ENCODE data around the gene OR5I1. TPM values are rescaled to one million over a fixed set of nuclear protein-coding genes. Genes with fewer than 3 reads are reported as not detected.
A peak's percentile ranks its signal among the peaks of the same experiment; 100 is the strongest.

OR5I1 gene
- not detected for polyA plus RNA-seq
- long read RNA-seq, donor 1: 0 reads
- long read RNA-seq, donor 2: 0 reads
- long read RNA-seq, donor 3: 0 reads
- long read RNA-seq, donor 4: 0 reads
- long read RNA-seq, donor 5: 0 reads
- long read RNA-seq, donor 6: 0 reads
- long read RNA-seq, donor 7: 0 reads
- long read RNA-seq, donor 8: 0 reads
- long read RNA-seq, donor 9: 0 reads
- long read RNA-seq, donor 10: 0 reads
- long read RNA-seq, donor 11: 0 reads

- WGBS (ENCODE audit: insufficient coverage, low lambda C conversion rate): 100% methylated on average over 1 of the region's 2 CpGs
- no peaks in the 10 kb centered on the region for H3K9me3 ChIP-seq (ENCODE audit: control insufficient read depth, low read depth, low read length)
- no peaks in the 10 kb centered on the region for H3K27me3 ChIP-seq (ENCODE audit: control insufficient read depth, insufficient read depth, low read length)
- no peak within 1 kb of the TSS for H3K27ac ChIP-seq (ENCODE audit: low read length)
- DNase-seq: no peak
- H3K4me1 ChIP-seq (ENCODE audit: control insufficient read depth, insufficient read depth, low read length): no peaks in the 10 kb centered on the region
- H3K4me3 ChIP-seq (ENCODE audit: low read length): no peak within 1 kb of the TSS
- no peaks in the 10 kb centered on the region for H3K36me3 ChIP-seq (ENCODE audit: control insufficient read depth, insufficient read depth, low read length)
Observed at GRCh38 chr11:55936300-55936699, at the start of gene OR5I1. OR5I1 (minus strand) TSS chr11:55936400; CDS start chr11:55936400, 0 bp downstream.

GRCh38 chr11:55970935-55971334 is 34.7 kb upstream of the OR5I1 start:
- DNase-seq: no peak
- H3K27ac ChIP-seq (ENCODE audit: low read length): no peak overlapping the region
- WGBS (ENCODE audit: insufficient coverage, low lambda C conversion rate): no CpG with 5 or more reads among the region's 3 CpGs
- H3K9me3 ChIP-seq (ENCODE audit: control insufficient read depth, low read depth, low read length): no peaks in the 10 kb centered on the region
- no peaks in the 10 kb centered on the region for H3K27me3 ChIP-seq (ENCODE audit: control insufficient read depth, insufficient read depth, low read length)
- H3K4me1 ChIP-seq (ENCODE audit: control insufficient read depth, insufficient read depth, low read length): no peaks in the 10 kb centered on the region
- no peaks in the 10 kb centered on the region for H3K36me3 ChIP-seq (ENCODE audit: control insufficient read depth, insufficient read depth, low read length)
- H3K4me3 ChIP-seq (ENCODE audit: low read length): no peak overlapping the region

GRCh38 chr11:55969845-55970244 is 33.6 kb upstream of the OR5I1 start, which contains the start of gene OR10AG1:
OR10AG1 (minus strand) TSS chr11:55969945; CDS start chr11:55969907, 38 bp downstream.
- H3K4me3 ChIP-seq (ENCODE audit: low read length): no peak within 1 kb of the TSS
- DNase-seq: no peak
- whole genome bisulfite sequencing (ENCODE audit: insufficient coverage, low lambda C conversion rate): 92% methylated on average over 2 of the region's 2 CpGs
- H3K9me3 ChIP-seq (ENCODE audit: control insufficient read depth, low read depth, low read length): no peaks in the 10 kb centered on the region
- no peaks in the 10 kb centered on the region for H3K4me1 ChIP-seq (ENCODE audit: control insufficient read depth, insufficient read depth, low read length)
- no peaks in the 10 kb centered on the region for H3K36me3 ChIP-seq (ENCODE audit: control insufficient read depth, insufficient read depth, low read length)
- no peak within 1 kb of the TSS for H3K27ac ChIP-seq (ENCODE audit: low read length)
- H3K27me3 ChIP-seq (ENCODE audit: control insufficient read depth, insufficient read depth, low read length): no peaks in the 10 kb centered on the region

- Histone ChIP-seq H3K27me3 (ENCODE audit: control insufficient read depth, insufficient read depth, low read length) (no peaks in the 10 kb centered on the region), H3K9me3 (ENCODE audit: control insufficient read depth, low read depth, low read length) (no peaks in the 10 kb centered on the region), H3K4me3 (ENCODE audit: low read length) (no peak overlapping the region), H3K36me3 (ENCODE audit: control insufficient read depth, insufficient read depth, low read length) (no peaks in the 10 kb centered on the region), H3K27ac (ENCODE audit: low read length) (no peak overlapping the region), H3K4me1 (ENCODE audit: control insufficient read depth, insufficient read depth, low read length) (no peaks in the 10 kb centered on the region)
- 100% methylated on average over 1 of the region's 5 CpGs for WGBS (ENCODE audit: insufficient coverage, low lambda C conversion rate)
- no peak for DNase-seq
Observed at GRCh38 chr11:55967914-55968313, 31.7 kb upstream of the OR5I1 start.

GRCh38 chr11:55966391-55966790 is 30.2 kb upstream of the OR5I1 start:
- no peak for DNase-seq
- no peak overlapping the region for H3K27ac ChIP-seq (ENCODE audit: low read length)
- no peaks in the 10 kb centered on the region for H3K9me3 ChIP-seq (ENCODE audit: control insufficient read depth, low read depth, low read length)
- WGBS (ENCODE audit: insufficient coverage, low lambda C conversion rate): 75% methylated on average over 2 of the region's 2 CpGs
- H3K4me1 ChIP-seq (ENCODE audit: control insufficient read depth, insufficient read depth, low read length): no peaks in the 10 kb centered on the region
- H3K27me3 ChIP-seq (ENCODE audit: control insufficient read depth, insufficient read depth, low read length): no peaks in the 10 kb centered on the region
- H3K4me3 ChIP-seq (ENCODE audit: low read length): no peak overlapping the region
- no peaks in the 10 kb centered on the region for H3K36me3 ChIP-seq (ENCODE audit: control insufficient read depth, insufficient read depth, low read length)

GRCh38 chr11:55956521-55956920 is 20.3 kb upstream of the OR5I1 start:
- H3K27me3 ChIP-seq (ENCODE audit: control insufficient read depth, insufficient read depth, low read length): no peaks in the 10 kb centered on the region
- no peaks in the 10 kb centered on the region for H3K9me3 ChIP-seq (ENCODE audit: control insufficient read depth, low read depth, low read length)
- no peak overlapping the region for H3K4me3 ChIP-seq (ENCODE audit: low read length)
- H3K4me1 ChIP-seq (ENCODE audit: control insufficient read depth, insufficient read depth, low read length): no peaks in the 10 kb centered on the region
- H3K36me3 ChIP-seq (ENCODE audit: control insufficient read depth, insufficient read depth, low read length): no peaks in the 10 kb centered on the region
- H3K27ac ChIP-seq (ENCODE audit: low read length): no peak overlapping the region
- DNase-seq: peak in 1 of 2 donors; percentile 22
- no CpG with 5 or more reads among the region's 4 CpGs for WGBS (ENCODE audit: insufficient coverage, low lambda C conversion rate)

- H3K9me3 ChIP-seq (ENCODE audit: control insufficient read depth, low read depth, low read length): peaks cover 5% of the 10 kb centered on the region
- no peak overlapping the region for H3K27ac ChIP-seq (ENCODE audit: low read length)
- no peaks in the 10 kb centered on the region for H3K36me3 ChIP-seq (ENCODE audit: control insufficient read depth, insufficient read depth, low read length)
- no peaks in the 10 kb centered on the region for H3K4me1 ChIP-seq (ENCODE audit: control insufficient read depth, insufficient read depth, low read length)
- WGBS (ENCODE audit: insufficient coverage, low lambda C conversion rate): no CpG with 5 or more reads among the region's 4 CpGs
- no peak overlapping the region for H3K4me3 ChIP-seq (ENCODE audit: low read length)
- H3K27me3 ChIP-seq (ENCODE audit: control insufficient read depth, insufficient read depth, low read length): no peaks in the 10 kb centered on the region
- DNase-seq: no peak
Observed at GRCh38 chr11:55949330-55949729, 13.1 kb upstream of the OR5I1 start.

- Histone ChIP-seq H3K4me1 (ENCODE audit: control insufficient read depth, insufficient read depth, low read length) (no peaks in the 10 kb centered on the region), H3K4me3 (ENCODE audit: low read length) (no peak overlapping the region), H3K27me3 (ENCODE audit: control insufficient read depth, insufficient read depth, low read length) (no peaks in the 10 kb centered on the region), H3K27ac (ENCODE audit: low read length) (no peak overlapping the region), H3K36me3 (ENCODE audit: control insufficient read depth, insufficient read depth, low read length) (no peaks in the 10 kb centered on the region), H3K9me3 (ENCODE audit: control insufficient read depth, low read depth, low read length) (no peaks in the 10 kb centered on the region)
- DNase-seq: peak; percentile 24 to 29
- no CpG with 5 or more reads among the region's 3 CpGs for WGBS (ENCODE audit: insufficient coverage, low lambda C conversion rate)
Observed at GRCh38 chr11:55942785-55943392, 6.7 kb upstream of the OR5I1 start.

GRCh38 chr11:55920537-55920936 is 15.7 kb downstream of the OR5I1 start:
- Histone ChIP-seq H3K36me3 (ENCODE audit: control insufficient read depth, insufficient read depth, low read length) (no peaks in the 10 kb centered on the region), H3K4me1 (ENCODE audit: control insufficient read depth, insufficient read depth, low read length) (no peaks in the 10 kb centered on the region), H3K4me3 (ENCODE audit: low read length) (no peak overlapping the region), H3K27ac (ENCODE audit: low read length) (no peak overlapping the region), H3K9me3 (ENCODE audit: control insufficient read depth, low read depth, low read length) (peaks cover 3% of the 10 kb centered on the region), H3K27me3 (ENCODE audit: control insufficient read depth, insufficient read depth, low read length) (no peaks in the 10 kb centered on the region)
- DNase-seq: no peak
- no CpG with 5 or more reads among the region's 5 CpGs for WGBS (ENCODE audit: insufficient coverage, low lambda C conversion rate)

- WGBS (ENCODE audit: insufficient coverage, low lambda C conversion rate): no CpG with 5 or more reads among the region's 1 CpG
- H3K4me1 ChIP-seq (ENCODE audit: control insufficient read depth, insufficient read depth, low read length): no peaks in the 10 kb centered on the region
- no peaks in the 10 kb centered on the region for H3K27me3 ChIP-seq (ENCODE audit: control insufficient read depth, insufficient read depth, low read length)
- H3K4me3 ChIP-seq (ENCODE audit: low read length): no peak within 1 kb of the TSS
- H3K27ac ChIP-seq (ENCODE audit: low read length): no peak within 1 kb of the TSS
- H3K9me3 ChIP-seq (ENCODE audit: control insufficient read depth, low read depth, low read length): no peaks in the 10 kb centered on the region
- H3K36me3 ChIP-seq (ENCODE audit: control insufficient read depth, insufficient read depth, low read length): no peaks in the 10 kb centered on the region
- DNase-seq: no peak
Observed at GRCh38 chr11:55914482-55914881, 21.7 kb downstream of the OR5I1 start, which contains the start of gene OR5W2. OR5W2 (minus strand) TSS chr11:55914582; CDS start chr11:55914582, 0 bp downstream.

GRCh38 chr11:55902308-55902707 is 33.9 kb downstream of the OR5I1 start:
- DNase-seq: no peak
- no peaks in the 10 kb centered on the region for H3K36me3 ChIP-seq (ENCODE audit: control insufficient read depth, insufficient read depth, low read length)
- H3K4me3 ChIP-seq (ENCODE audit: low read length): no peak overlapping the region
- H3K27ac ChIP-seq (ENCODE audit: low read length): no peak overlapping the region
- 33% methylated on average over 2 of the region's 2 CpGs for WGBS (ENCODE audit: insufficient coverage, low lambda C conversion rate)
- H3K9me3 ChIP-seq (ENCODE audit: control insufficient read depth, low read depth, low read length): no peaks in the 10 kb centered on the region
- H3K27me3 ChIP-seq (ENCODE audit: control insufficient read depth, insufficient read depth, low read length): no peaks in the 10 kb centered on the region
- no peaks in the 10 kb centered on the region for H3K4me1 ChIP-seq (ENCODE audit: control insufficient read depth, insufficient read depth, low read length)

Data from large intestine (tissue), 12 donors.